Cardiac fibroblast (primary cell): ENCODE data around the gene RAET1L.
"Not testable (repeated sequence)": the region's sequence is repeated elsewhere in the genome, so short reads cannot be mapped to it uniquely, and the experiment has no call there.

Experiments used
- DNase-seq, 2 donors: peaks; one replicate each; pipeline versions ENCODE4 v3.0.0 to v3.0.0-alpha.2; 2010; ENCODE audit warnings: low read depth in 2 of 2
- H3K4me3 ChIP-seq, 2 donors: replicated peaks in 1 of 2; 1 replicate in 1 of 2; 2 replicates in 1 of 2; pipeline ENCODE4 v1.5.1; 2011; ENCODE audit warnings: low read depth in 2 of 2, low read length in 2 of 2, mild to moderate bottlenecking in 2 of 2, moderate library complexity in 1 of 2
- TF ChIP-seq, protein P1 (sequence below): IDR thresholded peaks from one replicate; pipeline ENCODE4 v1.5.1; 2011; ENCODE audit warnings: low read depth, mild to moderate bottlenecking, low read length, inconsistent platforms

The RAET1L gene

DNA sequence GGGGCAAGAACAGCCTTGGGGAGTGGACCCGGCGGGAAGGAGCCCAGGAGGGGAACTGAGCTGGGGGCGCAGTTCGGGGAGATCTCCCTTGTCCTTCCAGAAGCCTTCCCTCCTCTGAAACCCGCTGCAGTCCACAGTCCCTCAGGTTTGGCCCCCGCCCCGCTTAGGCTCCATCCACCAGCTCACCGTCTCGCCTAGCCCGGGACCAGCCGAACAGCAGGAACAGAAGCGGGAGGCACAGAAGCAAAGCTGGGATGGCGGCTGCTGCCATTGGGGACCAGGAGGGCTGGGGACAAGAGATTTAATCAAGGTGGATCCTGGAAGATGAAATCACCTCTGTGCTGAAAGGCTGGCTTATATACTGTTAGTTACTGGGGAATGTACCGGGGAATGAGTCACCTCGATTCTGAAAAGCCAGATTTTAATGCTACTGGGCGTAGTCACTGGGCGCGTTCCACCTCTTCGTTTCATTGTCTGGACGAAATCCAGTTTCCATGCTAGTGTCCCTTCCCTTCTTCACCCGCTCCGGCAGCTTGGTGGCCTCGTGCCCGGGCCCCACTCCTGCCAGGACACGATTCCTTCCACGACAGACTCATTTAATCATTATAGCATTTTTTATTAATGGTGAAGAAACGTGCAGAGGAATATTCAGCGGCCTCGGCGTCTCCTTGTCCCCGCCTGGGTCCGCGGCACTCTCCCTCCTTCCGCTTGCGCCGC, at the start of gene RAET1L:
TSS of gene RAET1L (minus strand) at position 332 of the 717 bp plus-strand sequence. CDS start at position 271, 61 bp downstream.
- TF ChIP-seq, protein P1, sequence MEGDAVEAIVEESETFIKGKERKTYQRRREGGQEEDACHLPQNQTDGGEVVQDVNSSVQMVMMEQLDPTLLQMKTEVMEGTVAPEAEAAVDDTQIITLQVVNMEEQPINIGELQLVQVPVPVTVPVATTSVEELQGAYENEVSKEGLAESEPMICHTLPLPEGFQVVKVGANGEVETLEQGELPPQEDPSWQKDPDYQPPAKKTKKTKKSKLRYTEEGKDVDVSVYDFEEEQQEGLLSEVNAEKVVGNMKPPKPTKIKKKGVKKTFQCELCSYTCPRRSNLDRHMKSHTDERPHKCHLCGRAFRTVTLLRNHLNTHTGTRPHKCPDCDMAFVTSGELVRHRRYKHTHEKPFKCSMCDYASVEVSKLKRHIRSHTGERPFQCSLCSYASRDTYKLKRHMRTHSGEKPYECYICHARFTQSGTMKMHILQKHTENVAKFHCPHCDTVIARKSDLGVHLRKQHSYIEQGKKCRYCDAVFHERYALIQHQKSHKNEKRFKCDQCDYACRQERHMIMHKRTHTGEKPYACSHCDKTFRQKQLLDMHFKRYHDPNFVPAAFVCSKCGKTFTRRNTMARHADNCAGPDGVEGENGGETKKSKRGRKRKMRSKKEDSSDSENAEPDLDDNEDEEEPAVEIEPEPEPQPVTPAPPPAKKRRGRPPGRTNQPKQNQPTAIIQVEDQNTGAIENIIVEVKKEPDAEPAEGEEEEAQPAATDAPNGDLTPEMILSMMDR = no peak
- peak within 1 kb of the TSS; percentile 23 to 35 for H3K4me3 ChIP-seq
- DNase-seq = peak; percentile 37 to 73

DNA sequence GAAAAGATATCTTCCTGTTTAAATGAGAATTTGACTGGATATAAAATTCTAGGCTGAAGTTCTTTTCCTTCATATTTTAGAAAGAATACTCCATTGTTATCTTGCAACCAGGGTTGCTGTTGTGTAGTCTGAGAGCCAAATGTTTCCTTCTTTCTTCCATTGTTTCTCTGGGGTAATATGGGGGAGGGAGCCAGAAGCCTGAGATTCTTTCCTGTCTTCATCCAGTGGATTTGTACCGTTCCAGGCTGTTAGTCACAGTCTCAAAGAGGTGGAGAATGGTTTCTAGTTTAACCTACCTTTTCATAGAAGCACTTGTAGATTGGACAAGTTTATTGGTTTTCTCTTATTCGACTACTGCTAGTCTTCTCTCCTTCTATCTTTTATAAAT, 49.7 kb upstream of the RAET1L start:
- DNase-seq = peak; percentile 27 to 40
- H3K4me3 ChIP-seq = no peak overlapping the region
- TF ChIP-seq, protein P1 = no peak

DNA sequence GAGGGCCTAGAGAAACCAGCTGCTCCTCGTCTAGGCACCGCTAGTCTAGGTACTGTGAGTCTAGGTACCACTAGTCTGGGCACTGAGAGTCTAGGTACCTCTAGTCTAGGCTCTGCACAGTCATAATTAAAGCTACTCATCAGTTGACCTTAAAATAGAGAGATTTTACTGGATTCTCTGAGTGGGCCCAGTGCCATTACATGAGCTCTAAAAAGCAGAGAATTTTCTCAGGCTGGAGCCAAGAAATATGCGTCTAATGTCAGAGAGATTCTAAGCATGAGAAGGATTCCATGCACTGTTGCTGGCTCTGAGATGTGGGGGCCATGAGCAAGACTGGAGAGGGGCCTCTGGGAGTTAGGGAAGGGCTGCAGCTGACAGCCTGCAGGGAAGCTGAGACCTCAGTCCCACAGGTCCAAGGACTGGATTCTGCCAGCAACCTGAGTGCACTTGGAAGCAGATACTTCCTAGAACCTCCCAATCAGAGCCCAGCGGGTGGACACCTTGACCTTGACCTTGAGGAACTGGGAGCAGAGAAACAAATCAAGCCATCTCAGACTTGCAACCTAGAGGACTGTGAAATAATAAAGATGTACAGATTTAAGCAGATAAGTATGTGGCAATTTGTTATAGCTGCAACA, 49.2 kb upstream of the RAET1L start:
- DNase-seq = not testable (repeated sequence)

GRCh38 chr6:150072201-150072600, 46.9 kb upstream of the RAET1L start:
- no peak overlapping the region for H3K4me3 ChIP-seq
- peak; percentile 10 to 57 for DNase-seq
- TF ChIP-seq, protein P1 = no peak

More for the DNA sequence above, 49.2 kb upstream of the RAET1L start:
- H3K4me3 ChIP-seq = not testable (repeated sequence)

DNA sequence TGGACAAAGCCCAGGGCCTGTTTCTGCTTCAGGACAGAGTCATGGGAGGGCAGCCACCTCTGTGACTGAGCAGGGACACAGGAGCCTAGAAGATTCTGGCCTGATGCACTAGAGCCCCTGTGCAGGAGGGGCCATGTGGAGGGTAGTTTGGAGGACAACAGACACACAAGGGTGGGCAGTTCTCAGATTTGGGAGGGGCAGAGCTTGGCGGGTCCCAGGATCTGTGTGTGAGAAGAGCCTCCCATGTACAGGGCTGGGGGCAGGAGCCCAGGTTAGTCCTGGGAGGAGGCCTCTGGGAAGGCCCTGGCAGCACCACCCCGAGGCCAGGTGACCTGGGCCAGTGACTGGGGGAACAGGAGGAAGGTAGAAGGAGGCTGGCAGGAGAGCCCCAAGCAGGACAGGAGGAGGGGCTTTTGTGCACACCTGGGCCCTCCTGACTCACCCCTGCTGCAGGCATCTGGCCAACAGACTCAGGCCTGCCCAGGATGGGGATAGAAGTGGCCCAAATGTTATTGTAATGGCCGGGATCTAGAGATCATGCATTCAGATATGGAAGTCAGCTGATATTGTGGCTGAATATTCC, 45.0 kb upstream of the RAET1L start:
- DNase-seq = no peak
- H3K4me3 ChIP-seq = no peak overlapping the region
- TF ChIP-seq, protein P1 = no peak

DNA sequence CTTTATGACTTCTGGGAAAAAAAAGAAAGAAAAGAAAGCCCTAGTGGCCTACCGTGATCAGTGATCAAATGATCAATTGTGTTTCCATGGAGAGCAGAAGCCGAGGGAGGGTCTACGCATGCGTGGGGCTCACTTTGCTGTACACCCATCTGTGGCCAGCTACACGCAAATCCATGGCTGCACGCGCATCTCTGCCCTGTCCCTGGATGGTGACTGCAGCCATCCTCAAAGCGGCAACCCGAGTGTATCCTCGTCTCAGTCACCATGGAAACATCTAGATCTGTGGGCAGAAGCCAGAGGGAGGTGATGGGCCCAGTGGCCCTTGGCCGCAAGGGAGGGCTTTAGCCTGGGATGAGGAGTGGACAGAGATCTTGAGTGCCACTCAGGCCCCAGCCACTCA, 44.4 kb upstream of the RAET1L start:
- no peak for DNase-seq
- TF ChIP-seq, protein P1 = no peak
- no peak overlapping the region for H3K4me3 ChIP-seq
